Measurements from ENCODE around the gene NRAP. TPM values are rescaled to one million over a fixed set of nuclear protein-coding genes. Genes with fewer than 3 reads are reported as not detected.

The NRAP gene
- polyA plus RNA-seq, 1 donor from 2014 or later = not detected

DNA sequence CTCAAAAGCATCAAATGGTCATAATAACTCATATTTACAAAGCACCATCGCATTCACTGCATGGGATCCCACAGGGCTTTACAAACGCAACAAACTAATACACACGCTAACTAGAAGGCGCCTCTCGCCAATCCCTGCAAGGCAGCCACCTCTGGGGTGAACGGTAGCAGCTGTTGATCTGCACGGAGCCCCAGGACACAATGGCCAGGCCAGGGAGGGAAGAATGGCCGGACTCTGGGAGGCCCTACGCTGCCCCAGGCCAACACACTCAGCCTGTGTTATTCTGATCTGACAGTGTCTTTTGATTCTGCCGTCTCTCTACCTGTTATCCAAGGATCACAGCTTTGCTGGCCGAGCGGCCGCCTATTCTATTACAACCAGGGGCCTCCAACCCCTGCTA, 69.2 kb downstream of the NRAP start:
- Histone ChIP-seq H3K9me3 (ENCODE audit: low read length) (no peaks in the 10 kb centered on the region), H3K36me3 (ENCODE audit: insufficient read depth, low read length) (no peaks in the 10 kb centered on the region), H3K27me3 (ENCODE audit: insufficient read depth, low read depth, low read length) (no peaks in the 10 kb centered on the region), H3K9me2 (ENCODE audit: insufficient read depth, low read length) (no peaks in the 10 kb centered on the region), H2AFZ (ENCODE audit: low read depth, low read length) (no peak overlapping the region), H4K20me1 (ENCODE audit: insufficient read depth) (no peaks in the 10 kb centered on the region), H3F3A (ENCODE audit: insufficient read depth, low read length, poor library complexity, severe bottlenecking) (no peaks in the 10 kb centered on the region), H3K79me2 (replicated peaks; ENCODE audit: insufficient read depth, low read length) (no peaks in the 10 kb centered on the region), H3K4me3 (ENCODE audit: low read length) (no peak overlapping the region), H3K9ac (ENCODE audit: low read length) (no peak overlapping the region), H3K27ac (ENCODE audit: low read length) (no peak overlapping the region), H3K4me2 (ENCODE audit: low read length) (no peak overlapping the region)
- TF ChIP-seq MXI1 (conservative IDR thresholded peaks at IDR 0.05; ENCODE audit: poor library complexity, severe bottlenecking) (no peak), RAD21 (conservative IDR thresholded peaks at IDR 0.05) (no peak), CTCF (IDR thresholded peaks at IDR 0.05; ENCODE audit: poor library complexity, severe bottlenecking) (no peak), SMC3 (conservative IDR thresholded peaks at IDR 0.05; ENCODE audit: poor library complexity) (no peak)
- TF ChIP-seq, protein P1, sequence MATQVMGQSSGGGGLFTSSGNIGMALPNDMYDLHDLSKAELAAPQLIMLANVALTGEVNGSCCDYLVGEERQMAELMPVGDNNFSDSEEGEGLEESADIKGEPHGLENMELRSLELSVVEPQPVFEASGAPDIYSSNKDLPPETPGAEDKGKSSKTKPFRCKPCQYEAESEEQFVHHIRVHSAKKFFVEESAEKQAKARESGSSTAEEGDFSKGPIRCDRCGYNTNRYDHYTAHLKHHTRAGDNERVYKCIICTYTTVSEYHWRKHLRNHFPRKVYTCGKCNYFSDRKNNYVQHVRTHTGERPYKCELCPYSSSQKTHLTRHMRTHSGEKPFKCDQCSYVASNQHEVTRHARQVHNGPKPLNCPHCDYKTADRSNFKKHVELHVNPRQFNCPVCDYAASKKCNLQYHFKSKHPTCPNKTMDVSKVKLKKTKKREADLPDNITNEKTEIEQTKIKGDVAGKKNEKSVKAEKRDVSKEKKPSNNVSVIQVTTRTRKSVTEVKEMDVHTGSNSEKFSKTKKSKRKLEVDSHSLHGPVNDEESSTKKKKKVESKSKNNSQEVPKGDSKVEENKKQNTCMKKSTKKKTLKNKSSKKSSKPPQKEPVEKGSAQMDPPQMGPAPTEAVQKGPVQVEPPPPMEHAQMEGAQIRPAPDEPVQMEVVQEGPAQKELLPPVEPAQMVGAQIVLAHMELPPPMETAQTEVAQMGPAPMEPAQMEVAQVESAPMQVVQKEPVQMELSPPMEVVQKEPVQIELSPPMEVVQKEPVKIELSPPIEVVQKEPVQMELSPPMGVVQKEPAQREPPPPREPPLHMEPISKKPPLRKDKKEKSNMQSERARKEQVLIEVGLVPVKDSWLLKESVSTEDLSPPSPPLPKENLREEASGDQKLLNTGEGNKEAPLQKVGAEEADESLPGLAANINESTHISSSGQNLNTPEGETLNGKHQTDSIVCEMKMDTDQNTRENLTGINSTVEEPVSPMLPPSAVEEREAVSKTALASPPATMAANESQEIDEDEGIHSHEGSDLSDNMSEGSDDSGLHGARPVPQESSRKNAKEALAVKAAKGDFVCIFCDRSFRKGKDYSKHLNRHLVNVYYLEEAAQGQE (IDR thresholded peaks at IDR 0.05; ENCODE audit: borderline replicate concordance) = no peak

- Histone ChIP-seq H3K27me3 (ENCODE audit: insufficient read depth, low read depth, low read length) (no peaks in the 10 kb centered on the region), H3K9ac (ENCODE audit: low read length) (no peak overlapping the region), H3K27ac (ENCODE audit: low read length) (no peak overlapping the region), H3K9me2 (ENCODE audit: insufficient read depth, low read length) (no peaks in the 10 kb centered on the region), H4K20me1 (ENCODE audit: insufficient read depth) (no peaks in the 10 kb centered on the region), H3K9me3 (ENCODE audit: low read length) (no peaks in the 10 kb centered on the region), H3K4me2 (ENCODE audit: low read length) (no peak overlapping the region), H3K4me3 (ENCODE audit: low read length) (no peak overlapping the region), H3F3A (ENCODE audit: insufficient read depth, low read length, poor library complexity, severe bottlenecking) (no peaks in the 10 kb centered on the region), H3K36me3 (ENCODE audit: insufficient read depth, low read length) (no peaks in the 10 kb centered on the region), H2AFZ (ENCODE audit: low read depth, low read length) (no peak overlapping the region), H3K79me2 (replicated peaks; ENCODE audit: insufficient read depth, low read length) (no peaks in the 10 kb centered on the region)
- TF ChIP-seq SMC3 (conservative IDR thresholded peaks at IDR 0.05; ENCODE audit: poor library complexity) (no peak), MXI1 (conservative IDR thresholded peaks at IDR 0.05; ENCODE audit: poor library complexity, severe bottlenecking) (no peak), CTCF (IDR thresholded peaks at IDR 0.05; ENCODE audit: poor library complexity, severe bottlenecking) (no peak), EZH2 (IDR thresholded peaks at IDR 0.05; ENCODE audit: borderline replicate concordance, insufficient read depth, low read length, poor library complexity, severe bottlenecking) (no peak), EP300 (conservative IDR thresholded peaks at IDR 0.05; ENCODE audit: poor library complexity, severe bottlenecking) (no peak), TAF1 (IDR thresholded peaks at IDR 0.05; ENCODE audit: low read depth) (no peak)
- TF ChIP-seq, protein P1 (IDR thresholded peaks at IDR 0.05; ENCODE audit: borderline replicate concordance) = no peak
These were observed 71.5 kb downstream of the NRAP start for GRCh38 chr10:113592380-113592779.

Measured in neural cell (in vitro differentiated cells).